ENCODE data around the gene MIOX. TPM values are rescaled to one million over a fixed set of nuclear protein-coding genes. Genes with fewer than 3 reads are reported as not detected.

MIOX gene
- polyA plus RNA-seq, 4 donors = 0.28 to 0.44 TPM; not detected in 2

DNA sequence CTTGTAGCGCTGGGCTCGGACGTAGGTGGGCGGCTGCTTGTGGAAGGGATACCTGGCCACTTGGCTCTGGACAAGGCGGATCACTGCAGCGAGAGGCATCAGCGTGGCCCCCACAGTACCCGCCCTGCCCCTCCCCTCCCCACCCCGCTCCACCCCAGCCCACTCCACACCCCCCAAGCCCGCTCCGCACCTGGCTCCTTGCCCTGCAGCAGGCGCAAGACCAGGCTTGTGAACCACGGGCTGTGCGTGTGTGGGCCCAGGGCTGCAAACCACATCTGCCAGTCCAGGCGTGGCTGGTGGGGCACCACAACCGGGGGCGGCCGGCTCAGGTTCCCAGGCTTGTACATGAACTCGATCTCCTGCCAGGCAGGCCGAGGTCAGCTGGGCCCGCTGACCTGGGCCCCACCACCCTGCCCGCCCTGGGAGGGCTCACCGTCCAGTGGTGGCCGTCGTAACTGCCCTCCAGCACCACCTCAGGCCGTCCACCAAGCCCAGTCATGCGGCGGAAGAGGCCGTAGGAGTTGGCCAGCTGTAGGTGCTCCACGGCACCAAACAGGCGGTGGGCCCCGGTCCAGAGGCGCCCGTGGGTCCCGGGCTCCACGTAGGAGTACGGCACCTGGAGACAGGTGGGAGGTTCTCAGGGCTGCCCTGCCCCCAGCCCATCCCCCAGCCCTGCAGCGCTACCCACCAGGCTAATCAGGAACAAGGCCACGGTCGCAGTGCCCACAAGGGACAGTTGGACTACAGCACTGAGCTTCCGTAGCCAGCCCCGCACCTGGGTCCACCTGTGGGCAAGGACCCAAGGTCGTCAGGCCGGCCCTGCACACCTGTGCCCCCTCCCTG, 17.9 kb downstream of the MIOX start:
- Histone ChIP-seq H3K4me3 (ENCODE audit: low read depth in 1 of 3, low read length in 3 of 3) (no peak overlapping the region), H3K9me3 (ENCODE audit: control insufficient read depth in 2 of 2, insufficient read depth in 1 of 2, low read depth in 1 of 2, low read length in 1 of 2) (no peaks in the 10 kb centered on the region), H3K36me3 (ENCODE audit: control insufficient read depth in 3 of 3, insufficient read depth in 2 of 3, low read depth in 1 of 3, low read length in 3 of 3) (peaks cover 6 to 39% (median 6%) of the 10 kb centered on the region in 3 donors), H3K4me1 (ENCODE audit: control insufficient read depth in 3 of 3, insufficient read depth in 2 of 3, low read depth in 1 of 3, low read length in 2 of 3) (peaks cover 0 to 18% (median 0%) of the 10 kb centered on the region in 3 donors), H3K27me3 (ENCODE audit: control insufficient read depth in 3 of 3, insufficient read depth in 3 of 3, low read length in 3 of 3) (no peaks in the 10 kb centered on the region), H3K27ac (ENCODE audit: low read depth in 1 of 3, low read length in 2 of 3) (no peak overlapping the region)
- DNase-seq = no peak
- WGBS, 3 donors = 87 to 93% (median 90%) methylated on average over 41 to 44 of the region's 44 CpGs
- no peak for FAIRE-seq

- DNase-seq = no peak
- no peak overlapping the region for H3K27ac ChIP-seq (ENCODE audit: low read depth in 1 of 3, low read length in 2 of 3)
- H3K27me3 ChIP-seq (ENCODE audit: control insufficient read depth in 3 of 3, insufficient read depth in 3 of 3, low read length in 3 of 3) = no peaks in the 10 kb centered on the region
- H3K36me3 ChIP-seq (ENCODE audit: control insufficient read depth in 3 of 3, insufficient read depth in 2 of 3, low read depth in 1 of 3, low read length in 3 of 3) = peaks cover 6 to 41% (median 6%) of the 10 kb centered on the region in 3 donors
- H3K4me1 ChIP-seq (ENCODE audit: control insufficient read depth in 3 of 3, insufficient read depth in 2 of 3, low read depth in 1 of 3, low read length in 2 of 3) = peaks cover 0 to 18% (median 0%) of the 10 kb centered on the region in 3 donors
- WGBS, 3 donors = 89 to 93% (median 91%) methylated on average over 13 to 14 of the region's 14 CpGs
- FAIRE-seq = no peak
- H3K4me3 ChIP-seq (ENCODE audit: low read depth in 1 of 3, low read length in 3 of 3) = no peak overlapping the region
- no peaks in the 10 kb centered on the region for H3K9me3 ChIP-seq (ENCODE audit: control insufficient read depth in 2 of 2, insufficient read depth in 1 of 2, low read depth in 1 of 2, low read length in 1 of 2)
Observed at GRCh38 chr22:50505276-50505775, 18.7 kb downstream of the MIOX start.

GRCh38 chr22:50505776-50506610, 19.3 kb downstream of the MIOX start:
- WGBS, 3 donors = 88 to 91% (median 91%) methylated on average over 35 to 41 of the region's 41 CpGs
- FAIRE-seq (no peak), DNase-seq (no peak)
- Histone ChIP-seq H3K4me3 (ENCODE audit: low read depth in 1 of 3, low read length in 3 of 3) (peak overlapping the region in 1 of 3 donors; percentile 100), H3K36me3 (ENCODE audit: control insufficient read depth in 3 of 3, insufficient read depth in 2 of 3, low read depth in 1 of 3, low read length in 3 of 3) (peaks cover 6 to 44% (median 6%) of the 10 kb centered on the region in 3 donors), H3K9me3 (ENCODE audit: control insufficient read depth in 2 of 2, insufficient read depth in 1 of 2, low read depth in 1 of 2, low read length in 1 of 2) (no peaks in the 10 kb centered on the region), H3K27me3 (ENCODE audit: control insufficient read depth in 3 of 3, insufficient read depth in 3 of 3, low read length in 3 of 3) (no peaks in the 10 kb centered on the region), H3K27ac (ENCODE audit: low read depth in 1 of 3, low read length in 2 of 3) (no peak overlapping the region), H3K4me1 (ENCODE audit: control insufficient read depth in 3 of 3, insufficient read depth in 2 of 3, low read depth in 1 of 3, low read length in 2 of 3) (peaks cover 0 to 18% (median 0%) of the 10 kb centered on the region in 3 donors)

GRCh38 chr22:50506611-50507420, 20.2 kb downstream of the MIOX start:
- peak overlapping the region; percentile 71 to 100 (median 73) for H3K4me3 ChIP-seq (ENCODE audit: low read depth in 1 of 3, low read length in 3 of 3)
- H3K27ac ChIP-seq (ENCODE audit: low read depth in 1 of 3, low read length in 2 of 3) = peak overlapping the region; percentile 67 to 88 (median 82)
- H3K36me3 ChIP-seq (ENCODE audit: control insufficient read depth in 3 of 3, insufficient read depth in 2 of 3, low read depth in 1 of 3, low read length in 3 of 3) = peaks cover 6 to 44% (median 6%) of the 10 kb centered on the region in 3 donors
- peaks cover 0 to 18% (median 0%) of the 10 kb centered on the region in 3 donors for H3K4me1 ChIP-seq (ENCODE audit: control insufficient read depth in 3 of 3, insufficient read depth in 2 of 3, low read depth in 1 of 3, low read length in 2 of 3)
- no peaks in the 10 kb centered on the region for H3K9me3 ChIP-seq (ENCODE audit: control insufficient read depth in 2 of 2, insufficient read depth in 1 of 2, low read depth in 1 of 2, low read length in 1 of 2)
- no peaks in the 10 kb centered on the region for H3K27me3 ChIP-seq (ENCODE audit: control insufficient read depth in 3 of 3, insufficient read depth in 3 of 3, low read length in 3 of 3)
- DNase-seq (no peak), FAIRE-seq (no peak)
- WGBS, 3 donors = 15 to 33% (median 22%) methylated on average over 21 of the region's 21 CpGs

- peaks cover 6 to 40% (median 6%) of the 10 kb centered on the region in 3 donors for H3K36me3 ChIP-seq (ENCODE audit: control insufficient read depth in 3 of 3, insufficient read depth in 2 of 3, low read depth in 1 of 3, low read length in 3 of 3)
- peak within 1 kb of the TSS; percentile 73 to 100 (median 86) for H3K4me3 ChIP-seq (ENCODE audit: low read depth in 1 of 3, low read length in 3 of 3)
- H3K27ac ChIP-seq (ENCODE audit: low read depth in 1 of 3, low read length in 2 of 3) = peak within 1 kb of the TSS; percentile 84 to 97 (median 87)
- no peak for DNase-seq
- no peaks in the 10 kb centered on the region for H3K9me3 ChIP-seq (ENCODE audit: control insufficient read depth in 2 of 2, insufficient read depth in 1 of 2, low read depth in 1 of 2, low read length in 1 of 2)
- H3K27me3 ChIP-seq (ENCODE audit: control insufficient read depth in 3 of 3, insufficient read depth in 3 of 3, low read length in 3 of 3) = no peaks in the 10 kb centered on the region
- FAIRE-seq = no peak
- peaks cover 0 to 18% (median 0%) of the 10 kb centered on the region in 3 donors for H3K4me1 ChIP-seq (ENCODE audit: control insufficient read depth in 3 of 3, insufficient read depth in 2 of 3, low read depth in 1 of 3, low read length in 2 of 3)
- WGBS, 3 donors = 0 to 1% (median 0%) methylated on average over 9 to 55 of the region's 62 CpGs
Observed at GRCh38 chr22:50507421-50507990, 20.8 kb downstream of the MIOX start, which contains the start of gene LMF2. Gene LMF2, minus strand, starts transcription at chr22:50507702. Its CDS starts 27 bp downstream, at chr22:50507675.

GRCh38 chr22:50507991-50508884, 21.6 kb downstream of the MIOX start, which contains the start of gene NCAPH2:
Gene NCAPH2, plus strand, starts transcription at chr22:50508224. Its CDS starts 114 bp downstream, at chr22:50508338.
- Histone ChIP-seq H3K27me3 (ENCODE audit: control insufficient read depth in 3 of 3, insufficient read depth in 3 of 3, low read length in 3 of 3) (no peaks in the 10 kb centered on the region), H3K27ac (ENCODE audit: low read depth in 1 of 3, low read length in 2 of 3) (peak within 1 kb of the TSS; percentile 84 to 97 (median 87)), H3K4me3 (ENCODE audit: low read depth in 1 of 3, low read length in 3 of 3) (peak within 1 kb of the TSS; percentile 73 to 100 (median 86)), H3K9me3 (ENCODE audit: control insufficient read depth in 2 of 2, insufficient read depth in 1 of 2, low read depth in 1 of 2, low read length in 1 of 2) (no peaks in the 10 kb centered on the region), H3K4me1 (ENCODE audit: control insufficient read depth in 3 of 3, insufficient read depth in 2 of 3, low read depth in 1 of 3, low read length in 2 of 3) (peaks cover 0 to 18% (median 0%) of the 10 kb centered on the region in 3 donors), H3K36me3 (ENCODE audit: control insufficient read depth in 3 of 3, insufficient read depth in 2 of 3, low read depth in 1 of 3, low read length in 3 of 3) (peaks cover 3 to 36% (median 3%) of the 10 kb centered on the region in 3 donors)
- FAIRE-seq = no peak
- WGBS, 3 donors = 0 to 1% (median 1%) methylated on average over 67 to 76 of the region's 76 CpGs
- DNase-seq = peak; percentile 98 to 100

DNA sequence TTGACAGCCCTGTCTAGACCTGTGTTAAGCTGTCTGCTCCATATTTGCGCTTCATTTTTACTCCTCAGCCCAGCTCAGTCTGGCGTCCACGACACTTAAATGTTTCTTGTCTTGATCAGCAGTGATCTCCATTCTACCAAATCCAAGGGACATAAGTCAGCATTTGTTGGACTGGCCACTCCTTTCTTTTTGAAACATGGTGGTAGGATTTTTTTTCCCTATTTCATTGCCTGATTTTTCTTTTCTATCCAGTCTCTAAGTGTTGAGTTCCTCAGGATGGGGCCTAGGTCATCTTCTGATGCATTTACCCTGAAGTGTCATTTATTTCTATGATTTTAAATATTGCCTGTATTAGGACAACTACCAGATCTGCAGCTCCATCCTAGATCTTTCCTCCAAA, 22.2 kb downstream of the MIOX start:
- Histone ChIP-seq H3K27me3 (ENCODE audit: control insufficient read depth in 3 of 3, insufficient read depth in 3 of 3, low read length in 3 of 3) (no peaks in the 10 kb centered on the region), H3K36me3 (ENCODE audit: control insufficient read depth in 3 of 3, insufficient read depth in 2 of 3, low read depth in 1 of 3, low read length in 3 of 3) (peaks cover 0 to 34% (median 3%) of the 10 kb centered on the region in 3 donors), H3K4me1 (ENCODE audit: control insufficient read depth in 3 of 3, insufficient read depth in 2 of 3, low read depth in 1 of 3, low read length in 2 of 3) (peaks cover 0 to 18% (median 0%) of the 10 kb centered on the region in 3 donors), H3K9me3 (ENCODE audit: control insufficient read depth in 2 of 2, insufficient read depth in 1 of 2, low read depth in 1 of 2, low read length in 1 of 2) (no peaks in the 10 kb centered on the region), H3K27ac (ENCODE audit: low read depth in 1 of 3, low read length in 2 of 3) (peak overlapping the region; percentile 84 to 97 (median 87)), H3K4me3 (ENCODE audit: low read depth in 1 of 3, low read length in 3 of 3) (peak overlapping the region in 2 of 3 donors; percentile 77 to 86)
- no peak for DNase-seq
- 5 to 11% (median 10%) methylated on average over 3 of the region's 3 CpGs for WGBS, 3 donors
- no peak for FAIRE-seq

All from small intestine (tissue), 7 donors.